SK-N-MC (cell line): ENCODE data around the gene DNAH9.

ENCODE experiments used
- DNase-seq: peaks from one replicate; pipeline ENCODE4 v3.0.0-alpha.2; 2011; ENCODE audit warnings: low read depth, low spot score
- H3K27ac ChIP-seq: fragments of 200-600 bp; sonication (generic); 2 replicates; pipeline ENCODE4 v1.5.1; 2016; ENCODE audit warnings: mixed run types
- H3K36me3 ChIP-seq: fragments of 200-600 bp; sonication (generic); 2 replicates; pipeline ENCODE4 v1.6.1; 2017; ENCODE audit warnings: antibody characterized with exemption, low read length, mixed read lengths; ENCODE audit not compliant: insufficient read depth
- H3K4me3 ChIP-seq: fragments of 200-600 bp; sonication (generic); 2 replicates; pipeline ENCODE4 v1.5.1; 2016
- H3K9ac ChIP-seq: fragments of 200-600 bp; sonication (generic); 2 replicates; pipeline ENCODE4 v1.8.0; 2017; ENCODE audit warnings: mixed run types, mixed read lengths; ENCODE audit not compliant: insufficient read length
- H3K9me3 ChIP-seq: fragments of 200-600 bp; sonication (generic); 2 replicates; pipeline ENCODE4 v1.6.1; 2017; ENCODE audit warnings: low read depth, mild to moderate bottlenecking, antibody characterized with exemption, low read length, moderate library complexity, mixed read lengths
- EZH2 ChIP-seq: fragments of 200-600 bp; sonication (generic); IDR thresholded peaks from one replicate; pipeline ENCODE4 v1.6.1; 2017; ENCODE audit warnings: antibody characterized with exemption
- FOXP2 ChIP-seq: optimal IDR thresholded peaks from 2 replicates; pipeline ENCODE3; 2011; ENCODE audit warnings: mild to moderate bottlenecking, moderate library complexity; ENCODE audit not compliant: insufficient read depth; ENCODE audit errors: extremely low read length, control extremely low read depth
- POLR2AphosphoS5 ChIP-seq: IDR thresholded peaks from 2 replicates; pipeline ENCODE4 v1.6.1; 2012; ENCODE audit warnings: mild to moderate bottlenecking, low read depth, low read length, borderline replicate concordance

DNAH9 gene

DNA sequence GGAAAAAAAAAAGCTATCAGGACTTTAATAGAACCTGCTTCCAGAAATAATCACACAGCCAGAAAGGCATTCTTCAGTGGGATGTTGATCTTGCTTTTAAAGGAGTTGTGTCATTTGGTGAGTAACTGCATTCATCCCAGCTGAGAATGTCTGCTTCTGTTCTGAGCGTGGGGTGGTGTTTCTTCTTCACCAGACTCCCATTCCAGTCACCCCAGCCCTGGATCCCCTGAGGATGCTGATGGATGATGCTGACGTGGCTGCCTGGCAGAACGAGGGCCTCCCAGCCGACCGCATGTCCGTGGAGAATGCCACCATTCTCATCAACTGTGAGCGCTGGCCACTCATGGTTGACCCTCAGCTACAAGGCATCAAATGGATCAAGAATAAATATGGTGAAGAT lies 276.5 kb downstream of the DNAH9 start:
- no peak overlapping the region for H3K4me3 ChIP-seq
- H3K27ac ChIP-seq = no peak overlapping the region
- H3K9ac ChIP-seq = no peak overlapping the region
- no peak for TF ChIP-seq POLR2AphosphoS5
- no peaks in the 10 kb centered on the region for H3K9me3 ChIP-seq
- H3K36me3 ChIP-seq = no peaks in the 10 kb centered on the region
- no peak for DNase-seq

- Histone ChIP-seq H3K9ac (no peak overlapping the region), H3K9me3 (no peaks in the 10 kb centered on the region), H3K4me3 (no peak overlapping the region), H3K27ac (no peak overlapping the region), H3K36me3 (no peaks in the 10 kb centered on the region)
- TF ChIP-seq FOXP2 (no peak), EZH2 (no peak), POLR2AphosphoS5 (no peak)
- no peak for DNase-seq
Observed at GRCh38 chr17:11880714-11881113, 282.4 kb downstream of the DNAH9 start.

DNA sequence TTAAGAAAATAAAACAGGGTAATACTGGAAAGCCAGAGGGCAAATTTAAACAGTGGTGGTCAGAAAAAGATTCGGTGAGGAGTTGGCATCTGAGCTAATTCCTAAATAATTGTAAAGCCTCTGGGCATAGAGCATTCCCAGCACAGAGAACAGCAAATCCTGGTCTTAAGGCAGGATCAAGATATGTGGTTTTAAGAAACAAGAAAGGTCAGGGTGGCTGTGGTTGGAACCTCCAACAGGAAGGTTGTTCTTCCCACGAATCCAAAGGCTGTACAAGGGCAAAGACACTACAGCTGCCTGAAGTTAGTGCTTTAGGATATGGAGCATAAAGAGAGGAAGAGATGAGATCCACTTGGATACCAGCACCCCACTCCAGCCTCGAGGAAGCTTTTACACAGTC lies 284.4 kb downstream of the DNAH9 start:
- H3K36me3 ChIP-seq = no peaks in the 10 kb centered on the region

GRCh38 chr17:11885051-11885450 lies 286.8 kb downstream of the DNAH9 start:
- H3K27ac ChIP-seq = no peak overlapping the region
- no peak for TF ChIP-seq FOXP2
- no peak for TF ChIP-seq POLR2AphosphoS5
- no peak for TF ChIP-seq EZH2

More for the DNA sequence above, 284.4 kb downstream of the DNAH9 start:
- no peak for TF ChIP-seq EZH2
- H3K27ac ChIP-seq = no peak overlapping the region
- DNase-seq = no peak
- no peak overlapping the region for H3K4me3 ChIP-seq
- H3K9ac ChIP-seq = no peak overlapping the region
- no peaks in the 10 kb centered on the region for H3K9me3 ChIP-seq

GRCh38 chr17:11889266-11889665 lies 291.0 kb downstream of the DNAH9 start:
- no peak overlapping the region for H3K4me3 ChIP-seq
- no peak for TF ChIP-seq FOXP2
- no peak for TF ChIP-seq POLR2AphosphoS5
- TF ChIP-seq EZH2 = no peak
- no peak for DNase-seq
- no peaks in the 10 kb centered on the region for H3K9me3 ChIP-seq
- no peaks in the 10 kb centered on the region for H3K36me3 ChIP-seq
- H3K27ac ChIP-seq = no peak overlapping the region
- no peak overlapping the region for H3K9ac ChIP-seq

More at GRCh38 chr17:11885051-11885450, 286.8 kb downstream of the DNAH9 start:
- no peak overlapping the region for H3K9ac ChIP-seq
- H3K36me3 ChIP-seq = no peaks in the 10 kb centered on the region
- no peak overlapping the region for H3K4me3 ChIP-seq
- DNase-seq = no peak
- no peaks in the 10 kb centered on the region for H3K9me3 ChIP-seq

DNA sequence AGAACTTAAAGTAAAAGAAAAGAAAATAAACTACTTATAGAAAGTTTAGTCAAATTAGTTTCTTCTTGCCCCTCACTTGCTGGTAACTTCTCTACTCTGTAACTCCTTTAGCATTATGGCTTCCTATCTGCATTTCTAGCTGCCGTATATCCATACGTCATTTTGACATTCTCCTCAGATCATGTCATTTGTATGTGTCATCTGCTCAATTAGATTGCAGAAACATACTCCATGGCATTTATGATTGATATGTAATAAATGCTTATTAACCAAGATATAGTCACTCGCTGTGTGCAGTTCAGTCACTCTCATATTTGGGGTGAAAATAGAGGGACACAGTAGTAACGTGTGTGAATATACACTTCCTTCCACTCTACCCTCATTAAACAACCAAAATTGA lies 295.6 kb downstream of the DNAH9 start:
- Histone ChIP-seq H3K36me3 (no peaks in the 10 kb centered on the region), H3K4me3 (no peak overlapping the region), H3K27ac (no peak overlapping the region), H3K9ac (no peak overlapping the region), H3K9me3 (no peaks in the 10 kb centered on the region)
- TF ChIP-seq FOXP2 = no peak
- no peak for TF ChIP-seq EZH2
- TF ChIP-seq POLR2AphosphoS5 = no peak
- DNase-seq = no peak

DNA sequence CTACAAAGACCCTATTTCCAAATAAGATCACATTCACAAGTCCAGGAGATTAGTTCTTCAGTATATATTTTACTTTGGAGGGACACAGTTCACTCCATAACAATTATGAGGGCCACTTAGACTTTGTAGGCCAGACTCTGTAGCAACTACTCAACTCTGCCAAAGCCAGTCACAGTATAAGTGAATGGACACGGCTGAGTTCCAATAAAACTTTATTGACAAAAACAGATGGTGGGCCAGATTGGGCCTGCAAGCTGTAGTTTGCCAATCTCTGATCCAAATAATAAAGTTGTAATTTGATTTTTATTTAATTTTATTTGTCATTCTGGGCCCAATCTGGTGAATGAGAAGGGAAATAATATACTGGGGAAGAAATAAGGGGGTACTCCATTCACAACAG lies 297.9 kb downstream of the DNAH9 start:
- Histone ChIP-seq H3K36me3 (no peaks in the 10 kb centered on the region), H3K27ac (no peak overlapping the region), H3K9ac (no peak overlapping the region), H3K9me3 (no peaks in the 10 kb centered on the region), H3K4me3 (no peak overlapping the region)
- TF ChIP-seq EZH2 = no peak
- no peak for TF ChIP-seq POLR2AphosphoS5
- TF ChIP-seq FOXP2 = no peak
- DNase-seq = no peak

DNA sequence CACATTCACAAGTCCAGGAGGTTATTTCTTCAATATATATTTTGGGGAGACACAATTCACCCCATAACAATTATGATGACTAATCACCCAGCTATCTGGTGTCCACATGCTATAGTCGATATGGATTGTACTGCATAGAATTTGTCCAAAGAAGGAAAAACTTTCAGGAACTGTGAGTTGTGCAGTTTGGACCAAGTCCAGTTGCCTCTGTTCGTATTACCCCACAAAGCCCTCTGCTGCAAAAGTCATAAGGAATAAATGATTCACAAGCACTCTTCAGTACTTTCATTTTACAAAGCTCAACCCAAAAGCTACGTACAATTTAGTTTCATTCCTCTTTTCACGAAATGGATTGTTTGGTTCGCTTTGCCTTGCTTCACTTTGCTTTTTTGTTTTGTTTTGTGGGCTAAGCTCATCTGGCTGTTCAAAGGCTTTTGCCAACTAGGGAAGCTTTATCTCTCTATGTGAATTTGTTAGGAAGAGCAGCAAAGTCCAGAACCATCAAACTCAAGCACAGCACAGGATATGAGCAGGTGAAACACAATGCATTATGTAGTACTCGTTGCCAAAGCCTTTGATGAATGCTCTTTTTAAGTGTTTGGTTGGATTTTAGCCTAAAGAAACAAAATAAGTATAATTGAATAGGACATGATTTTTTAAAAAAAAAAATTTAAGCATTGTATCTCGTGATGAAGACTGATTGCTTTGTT lies 300.4 kb downstream of the DNAH9 start:
- Histone ChIP-seq H3K36me3 (no peaks in the 10 kb centered on the region), H3K27ac (no peak overlapping the region), H3K9me3 (no peaks in the 10 kb centered on the region), H3K9ac (no peak overlapping the region), H3K4me3 (no peak overlapping the region)
- no peak for DNase-seq
- TF ChIP-seq POLR2AphosphoS5 (no peak), FOXP2 (no peak), EZH2 (no peak)

- Histone ChIP-seq H3K9ac (no peak overlapping the region), H3K36me3 (no peaks in the 10 kb centered on the region), H3K27ac (no peak overlapping the region), H3K4me3 (no peak overlapping the region), H3K9me3 (no peaks in the 10 kb centered on the region)
- DNase-seq = no peak
- no peak for TF ChIP-seq FOXP2
- TF ChIP-seq EZH2 = no peak
- no peak for TF ChIP-seq POLR2AphosphoS5
Observed at GRCh38 chr17:11899537-11899942, 301.3 kb downstream of the DNAH9 start.

GRCh38 chr17:11900041-11900476 lies 301.8 kb downstream of the DNAH9 start:
- no peak for DNase-seq
- H3K36me3 ChIP-seq = no peaks in the 10 kb centered on the region
- no peak overlapping the region for H3K4me3 ChIP-seq
- H3K27ac ChIP-seq = no peak overlapping the region
- no peak overlapping the region for H3K9ac ChIP-seq
- no peaks in the 10 kb centered on the region for H3K9me3 ChIP-seq
- TF ChIP-seq EZH2 = no peak
- no peak for TF ChIP-seq POLR2AphosphoS5
- no peak for TF ChIP-seq FOXP2
